Activated naive CD4-positive, alpha-beta T cell treated with Interleukin-2 at 50 U/mL for 16 hours (primary cell): ENCODE measurements around the gene PLPP3.

Experiments
- DNase-seq: peaks from one replicate; pipeline ENCODE4 v3.0.0-alpha.2; 2020

PLPP3 gene

GRCh38 chr1:56517404-56518130, 61.8 kb downstream of the PLPP3 start:
- no peak for DNase-seq

GRCh38 chr1:56516539-56517252, 62.7 kb downstream of the PLPP3 start:
- DNase-seq = no peak

GRCh38 chr1:56515898-56516538, 63.3 kb downstream of the PLPP3 start:
- no peak for DNase-seq

GRCh38 chr1:56512724-56513494, 66.5 kb downstream of the PLPP3 start:
- no peak for DNase-seq

GRCh38 chr1:56511766-56512165, 67.6 kb downstream of the PLPP3 start:
- DNase-seq = no peak

GRCh38 chr1:56511364-56511763, 68.0 kb downstream of the PLPP3 start:
- no peak for DNase-seq

- DNase-seq = no peak
Observed at GRCh38 chr1:56510642-56511021, 68.7 kb downstream of the PLPP3 start.

GRCh38 chr1:56509713-56510641, 69.4 kb downstream of the PLPP3 start:
- DNase-seq = no peak

GRCh38 chr1:56508523-56508983, 70.8 kb downstream of the PLPP3 start:
- DNase-seq = no peak

GRCh38 chr1:56507925-56508522, 71.3 kb downstream of the PLPP3 start:
- DNase-seq = no peak

- DNase-seq = no peak
Observed at GRCh38 chr1:56506951-56507491, 72.3 kb downstream of the PLPP3 start.

- no peak for DNase-seq
Observed at GRCh38 chr1:56505792-56506743, 73.3 kb downstream of the PLPP3 start.

- DNase-seq = no peak
Observed at GRCh38 chr1:56502700-56503245, 76.6 kb downstream of the PLPP3 start.

- DNase-seq = no peak
Observed at GRCh38 chr1:56501888-56502287, 77.5 kb downstream of the PLPP3 start.

GRCh38 chr1:56501426-56501825, 77.9 kb downstream of the PLPP3 start:
- no peak for DNase-seq

GRCh38 chr1:56496821-56497772, 82.3 kb downstream of the PLPP3 start:
- no peak for DNase-seq

GRCh38 chr1:56496158-56496557, 83.2 kb downstream of the PLPP3 start:
- DNase-seq = no peak

GRCh38 chr1:56495538-56495937, 83.8 kb downstream of the PLPP3 start:
- no peak for DNase-seq

GRCh38 chr1:56494306-56494705, 85.1 kb downstream of the PLPP3 start:
- DNase-seq = no peak
